Mesangial cell (primary cell): Measurements from ENCODE around the gene RGPD6. TPM values are rescaled to one million over a fixed set of nuclear protein-coding genes. Genes with fewer than 3 reads are reported as not detected.

Source experiments
- total RNA-seq: library from RNA; depleted of rRNA; stranded (reverse); fragments of >200 nt; gene quantifications from 2 replicates; pipeline ENCODE4 v1.2.3, GENCODE V29; 2015

The RGPD6 gene
- total RNA-seq = 2.0 and 11.2 TPM in 2 replicates

DNA sequence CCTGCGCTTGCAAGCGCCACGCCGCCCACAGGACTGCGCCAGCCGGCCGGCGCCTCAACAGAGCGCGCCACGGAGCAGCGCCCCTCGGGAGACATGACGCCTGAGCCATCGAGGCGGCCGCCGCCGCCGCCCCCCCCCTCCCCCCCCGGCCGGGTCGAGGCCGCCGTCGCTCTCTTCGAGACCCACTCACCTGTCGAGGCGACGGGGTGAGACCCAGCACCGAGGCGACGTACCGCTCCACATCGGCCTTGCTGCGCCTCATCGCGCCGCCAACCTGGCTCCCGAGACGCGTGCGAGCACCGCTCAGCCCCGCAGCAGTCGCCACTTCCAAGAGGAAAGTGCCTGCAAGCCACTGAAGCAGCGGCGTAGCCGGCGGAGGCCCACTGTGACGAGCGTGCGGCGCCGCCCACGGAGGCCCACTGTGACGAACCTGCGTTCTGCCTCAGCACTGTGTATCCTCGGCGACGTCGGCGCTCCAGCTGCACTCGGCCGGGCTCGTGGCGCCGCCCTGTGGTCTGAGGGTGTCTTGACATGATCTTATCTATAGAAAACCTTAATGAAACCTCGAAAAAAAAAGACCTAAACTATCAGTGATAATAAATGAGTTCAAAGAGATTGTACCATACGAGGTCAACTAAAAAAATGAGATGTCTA, at the start of gene RGPD6:
Gene RGPD6, minus strand, starts transcription at position 460 of the 654 bp plus-strand sequence. Its CDS starts 198 bp downstream, at position 262.

DNA sequence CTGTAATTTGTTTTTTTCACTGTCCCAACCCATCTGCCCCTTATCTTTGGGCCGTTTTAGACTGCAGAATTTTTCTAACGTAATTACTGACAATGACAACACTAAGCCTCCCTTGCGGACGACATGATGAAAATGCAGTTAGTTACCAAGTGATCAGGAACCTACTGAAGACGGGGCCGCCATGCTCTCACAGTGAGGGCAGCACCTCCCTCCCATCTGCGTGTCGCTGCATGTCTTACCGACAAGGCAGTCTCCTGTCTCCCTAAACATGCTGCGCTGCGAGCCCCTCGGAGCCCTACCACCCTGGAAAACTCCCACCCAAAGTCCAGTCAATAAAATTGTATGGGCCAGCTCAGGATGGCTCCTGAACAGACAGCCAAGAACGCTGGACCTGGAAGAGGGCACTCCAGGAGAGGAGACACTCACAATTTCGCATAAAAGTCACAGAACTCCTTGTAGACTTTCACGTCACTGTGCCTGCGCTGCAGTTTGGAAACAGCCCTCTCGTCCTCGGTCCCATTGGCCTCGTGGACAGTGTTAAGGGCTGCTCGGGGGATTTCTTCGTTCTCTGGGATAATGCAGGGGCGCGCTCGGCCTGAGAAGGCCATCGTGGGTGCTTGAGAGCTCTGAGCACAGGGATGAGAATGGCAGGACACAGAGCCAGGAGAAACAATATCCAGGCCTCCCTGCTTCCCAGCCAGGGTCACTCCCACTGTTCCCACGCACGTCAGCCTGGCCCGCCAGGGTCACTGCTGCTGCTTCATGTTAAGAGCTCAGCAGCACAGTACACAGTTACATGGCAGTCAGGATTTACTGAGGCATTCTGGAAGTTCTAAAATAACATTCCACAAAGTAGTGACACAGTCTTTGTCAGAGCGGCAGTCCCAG, 104.6 kb downstream of the RGPD6 start, which contains the start of gene LIMS4:
Gene LIMS4, minus strand, starts transcription at position 646 of the 888 bp plus-strand sequence. Its CDS starts 38 bp downstream, at position 608.

Other genes starting within 250 kb of the RGPD6 start
- 3.0 and 4.7 TPM in 2 replicates for gene LIMS4, start 104.4 kb downstream of the RGPD6 start, total RNA-seq
- gene BUB1, start 100.8 kb upstream of the RGPD6 start, total RNA-seq = 5.5 and 81.8 TPM in 2 replicates
- gene ACOXL, start 155.4 kb upstream of the RGPD6 start, total RNA-seq = not detected in 2 replicates